Measurements from ENCODE around the gene TPP2. TPM values are rescaled to one million over a fixed set of nuclear protein-coding genes. Genes with fewer than 3 reads are reported as not detected.
A peak's percentile ranks its signal among the peaks of the same experiment; 100 is the strongest.

TPP2 gene
- polyA plus RNA-seq, 4 donors, result 10.5 to 39.8 (median 15.4) TPM

DNA sequence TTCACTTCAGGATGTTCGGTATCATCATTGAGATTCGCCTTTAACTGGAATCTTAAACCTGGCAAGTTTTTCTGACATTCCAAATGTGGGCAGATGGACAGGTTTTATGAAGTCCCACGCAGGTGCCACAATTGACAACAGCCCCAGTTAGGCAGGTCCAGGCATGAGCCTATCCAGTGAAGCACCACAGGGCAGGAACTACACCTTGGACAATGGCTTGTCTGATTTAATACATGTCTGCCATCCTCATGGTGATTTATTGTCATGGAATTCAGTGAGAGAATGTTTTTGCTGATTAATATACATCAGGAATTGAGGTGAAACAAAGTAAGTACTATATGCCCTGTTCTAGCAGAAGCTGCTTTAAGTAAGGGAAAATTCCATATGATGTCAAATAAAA lies 10.2 kb upstream of the TPP2 start:
- Histone ChIP-seq H3K27ac (ENCODE audit: low read depth in 1 of 3, low read length in 2 of 3) (no peak overlapping the region), H3K27me3 (ENCODE audit: control insufficient read depth in 3 of 3, insufficient read depth in 3 of 3, low read length in 3 of 3) (peaks cover 0 to 4% (median 0%) of the 10 kb centered on the region in 3 donors), H3K4me1 (ENCODE audit: control insufficient read depth in 3 of 3, insufficient read depth in 2 of 3, low read depth in 1 of 3, low read length in 2 of 3) (no peaks in the 10 kb centered on the region), H3K36me3 (ENCODE audit: control insufficient read depth in 3 of 3, insufficient read depth in 2 of 3, low read depth in 1 of 3, low read length in 3 of 3) (no peaks in the 10 kb centered on the region), H3K4me3 (ENCODE audit: low read depth in 1 of 3, low read length in 3 of 3) (no peak overlapping the region), H3K9me3 (ENCODE audit: control insufficient read depth in 2 of 2, insufficient read depth in 1 of 2, low read depth in 1 of 2, low read length in 1 of 2) (no peaks in the 10 kb centered on the region)
- 86 to 93% (median 91%) methylated on average over 3 of the region's 3 CpGs for WGBS, 3 donors
- no peak for FAIRE-seq
- no peak for DNase-seq

- DNase-seq (no peak), FAIRE-seq (no peak)
- Histone ChIP-seq H3K27ac (ENCODE audit: low read depth in 1 of 3, low read length in 2 of 3) (no peak overlapping the region), H3K9me3 (ENCODE audit: control insufficient read depth in 2 of 2, insufficient read depth in 1 of 2, low read depth in 1 of 2, low read length in 1 of 2) (no peaks in the 10 kb centered on the region), H3K4me1 (ENCODE audit: control insufficient read depth in 3 of 3, insufficient read depth in 2 of 3, low read depth in 1 of 3, low read length in 2 of 3) (no peaks in the 10 kb centered on the region), H3K4me3 (ENCODE audit: low read depth in 1 of 3, low read length in 3 of 3) (no peak overlapping the region), H3K36me3 (ENCODE audit: control insufficient read depth in 3 of 3, insufficient read depth in 2 of 3, low read depth in 1 of 3, low read length in 3 of 3) (no peaks in the 10 kb centered on the region), H3K27me3 (ENCODE audit: control insufficient read depth in 3 of 3, insufficient read depth in 3 of 3, low read length in 3 of 3) (peaks cover 0 to under 1% (median 0%) of the 10 kb centered on the region in 3 donors)
- 54 to 69% (median 55%) methylated on average over 2 of the region's 2 CpGs for WGBS, 3 donors
Measured at GRCh38 chr13:102587916-102588315, 8.9 kb upstream of the TPP2 start.

DNA sequence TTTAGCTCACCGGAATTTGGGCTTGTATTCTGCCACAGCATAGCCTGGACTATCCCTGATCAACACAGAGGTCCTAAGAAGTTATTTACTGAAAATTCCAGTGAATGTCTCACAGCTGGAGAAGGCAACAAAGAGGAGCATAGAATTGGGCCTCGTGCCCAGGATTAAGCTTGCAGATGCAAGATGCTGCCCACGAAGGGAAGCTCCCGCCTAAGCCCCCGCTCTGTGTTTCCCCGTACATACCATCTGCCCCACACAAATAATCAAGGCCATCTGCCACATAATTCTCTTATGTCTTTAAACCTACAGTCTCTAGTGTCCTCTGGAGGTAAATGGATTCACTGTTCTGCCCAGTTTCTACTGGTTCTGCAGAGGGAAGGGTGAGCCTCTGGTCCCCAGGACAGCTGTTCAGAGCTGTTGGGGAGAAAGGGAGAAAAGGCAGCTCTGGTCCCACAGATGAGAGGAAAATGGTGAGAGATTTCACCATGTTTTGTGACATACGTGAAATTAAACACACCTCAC lies 7.4 kb upstream of the TPP2 start:
- Histone ChIP-seq H3K27me3 (ENCODE audit: control insufficient read depth in 3 of 3, insufficient read depth in 3 of 3, low read length in 3 of 3) (no peaks in the 10 kb centered on the region), H3K4me1 (ENCODE audit: control insufficient read depth in 3 of 3, insufficient read depth in 2 of 3, low read depth in 1 of 3, low read length in 2 of 3) (no peaks in the 10 kb centered on the region)

DNA sequence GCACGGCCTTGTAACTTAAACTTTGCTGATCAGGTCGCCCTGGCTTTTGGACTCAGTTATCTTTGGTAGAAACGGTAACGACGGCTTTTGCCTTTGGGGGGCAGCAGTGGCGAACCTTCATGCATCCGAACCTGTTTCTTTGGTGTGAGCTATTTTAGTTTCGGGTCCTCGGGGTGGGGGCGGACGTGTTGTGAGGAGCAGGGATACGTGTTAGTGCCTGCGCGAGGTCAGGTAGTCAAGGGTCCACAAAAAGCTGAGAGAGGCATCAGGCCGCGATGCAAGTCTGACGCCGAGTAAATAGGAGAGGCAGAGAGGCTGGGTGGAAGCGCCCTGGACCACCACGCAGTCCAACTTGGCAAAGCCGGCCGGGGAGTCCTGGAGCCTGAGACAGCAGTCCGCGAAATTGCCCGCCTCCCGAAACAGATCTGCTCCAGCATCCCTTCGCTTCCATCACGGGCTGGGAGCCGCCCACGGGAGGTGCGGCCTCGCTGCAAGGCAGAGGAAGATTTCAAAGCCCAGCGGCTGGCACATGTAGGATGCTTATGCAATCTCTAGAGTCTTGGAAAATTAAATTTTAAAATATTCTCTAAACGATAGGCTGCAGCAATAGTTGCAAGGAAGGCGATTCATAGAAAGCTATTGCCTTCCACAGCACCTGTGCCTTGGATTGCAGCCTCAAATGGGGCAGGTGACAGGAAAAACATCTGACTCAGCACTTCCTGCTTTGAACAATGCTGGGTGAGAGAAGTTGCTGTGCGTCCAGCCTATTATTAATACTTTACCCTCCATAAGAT lies 4.6 kb upstream of the TPP2 start:
- Histone ChIP-seq H3K36me3 (ENCODE audit: control insufficient read depth in 3 of 3, insufficient read depth in 2 of 3, low read depth in 1 of 3, low read length in 3 of 3) (no peaks in the 10 kb centered on the region), H3K27ac (ENCODE audit: low read depth in 1 of 3, low read length in 2 of 3) (peak overlapping the region; percentile 36 to 85 (median 41)), H3K9me3 (ENCODE audit: control insufficient read depth in 2 of 2, insufficient read depth in 1 of 2, low read depth in 1 of 2, low read length in 1 of 2) (no peaks in the 10 kb centered on the region), H3K27me3 (ENCODE audit: control insufficient read depth in 3 of 3, insufficient read depth in 3 of 3, low read length in 3 of 3) (no peaks in the 10 kb centered on the region), H3K4me3 (ENCODE audit: low read depth in 1 of 3, low read length in 3 of 3) (peak overlapping the region; percentile 38 to 78 (median 65)), H3K4me1 (ENCODE audit: control insufficient read depth in 3 of 3, insufficient read depth in 2 of 3, low read depth in 1 of 3, low read length in 2 of 3) (no peaks in the 10 kb centered on the region)
- 0 to 1% (median 1%) methylated on average over 36 of the region's 36 CpGs for WGBS, 3 donors
- DNase-seq (peak; percentile 73 to 75), FAIRE-seq (no peak)

More for the DNA sequence above, 7.4 kb upstream of the TPP2 start:
- H3K36me3 ChIP-seq (ENCODE audit: control insufficient read depth in 3 of 3, insufficient read depth in 2 of 3, low read depth in 1 of 3, low read length in 3 of 3), result no peaks in the 10 kb centered on the region
- no peaks in the 10 kb centered on the region for H3K9me3 ChIP-seq (ENCODE audit: control insufficient read depth in 2 of 2, insufficient read depth in 1 of 2, low read depth in 1 of 2, low read length in 1 of 2)
- 66 to 90% (median 83%) methylated on average over 7 of the region's 7 CpGs for WGBS, 3 donors
- DNase-seq (no peak), FAIRE-seq (no peak)
- H3K27ac ChIP-seq (ENCODE audit: low read depth in 1 of 3, low read length in 2 of 3), result no peak overlapping the region
- no peak overlapping the region for H3K4me3 ChIP-seq (ENCODE audit: low read depth in 1 of 3, low read length in 3 of 3)

DNA sequence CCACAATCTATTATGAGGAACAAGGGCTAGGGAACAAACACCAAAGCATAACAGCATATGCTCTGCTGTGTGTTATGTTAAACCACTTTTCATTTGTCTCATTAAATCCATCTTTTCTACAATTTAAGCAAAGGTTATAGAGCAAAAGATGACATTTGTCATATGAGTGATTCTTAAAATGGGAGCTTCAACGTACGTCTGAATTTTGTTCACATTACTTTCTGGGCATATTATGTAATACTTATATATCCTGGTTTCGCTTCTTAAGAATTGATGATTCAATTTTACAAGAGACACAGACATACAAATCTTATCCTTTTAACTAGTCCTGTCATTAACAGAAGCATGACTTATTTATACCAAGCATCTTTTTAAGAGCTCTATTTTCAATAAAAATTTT lies 3.3 kb upstream of the TPP2 start:
- WGBS, 3 donors, result 77 to 83% (median 82%) methylated on average over 3 of the region's 3 CpGs
- no peak overlapping the region for H3K27ac ChIP-seq (ENCODE audit: low read depth in 1 of 3, low read length in 2 of 3)
- FAIRE-seq (no peak), DNase-seq (no peak)
- no peak overlapping the region for H3K4me3 ChIP-seq (ENCODE audit: low read depth in 1 of 3, low read length in 3 of 3)
- no peaks in the 10 kb centered on the region for H3K27me3 ChIP-seq (ENCODE audit: control insufficient read depth in 3 of 3, insufficient read depth in 3 of 3, low read length in 3 of 3)
- H3K36me3 ChIP-seq (ENCODE audit: control insufficient read depth in 3 of 3, insufficient read depth in 2 of 3, low read depth in 1 of 3, low read length in 3 of 3), result no peaks in the 10 kb centered on the region
- no peaks in the 10 kb centered on the region for H3K4me1 ChIP-seq (ENCODE audit: control insufficient read depth in 3 of 3, insufficient read depth in 2 of 3, low read depth in 1 of 3, low read length in 2 of 3)
- H3K9me3 ChIP-seq (ENCODE audit: control insufficient read depth in 2 of 2, insufficient read depth in 1 of 2, low read depth in 1 of 2, low read length in 1 of 2), result no peaks in the 10 kb centered on the region

GRCh38 chr13:102597029-102597961 lies 509 bp downstream of the TPP2 start:
- peaks cover 0 to 2% (median 0%) of the 10 kb centered on the region in 3 donors for H3K36me3 ChIP-seq (ENCODE audit: control insufficient read depth in 3 of 3, insufficient read depth in 2 of 3, low read depth in 1 of 3, low read length in 3 of 3)
- H3K27ac ChIP-seq (ENCODE audit: low read depth in 1 of 3, low read length in 2 of 3), result peak overlapping the region; percentile 66 to 92 (median 89)
- H3K27me3 ChIP-seq (ENCODE audit: control insufficient read depth in 3 of 3, insufficient read depth in 3 of 3, low read length in 3 of 3), result no peaks in the 10 kb centered on the region
- peak overlapping the region; percentile 69 to 99 (median 92) for H3K4me3 ChIP-seq (ENCODE audit: low read depth in 1 of 3, low read length in 3 of 3)
- WGBS, 3 donors, result 0 to 1% (median 1%) methylated on average over 50 to 67 of the region's 67 CpGs
- peak; percentile 13 to 55 for DNase-seq
- H3K4me1 ChIP-seq (ENCODE audit: control insufficient read depth in 3 of 3, insufficient read depth in 2 of 3, low read depth in 1 of 3, low read length in 2 of 3), result peaks cover 2 to 12% (median 2%) of the 10 kb centered on the region in 3 donors
- no peak for FAIRE-seq
- no peaks in the 10 kb centered on the region for H3K9me3 ChIP-seq (ENCODE audit: control insufficient read depth in 2 of 2, insufficient read depth in 1 of 2, low read depth in 1 of 2, low read length in 1 of 2)

- no peak overlapping the region for H3K27ac ChIP-seq (ENCODE audit: low read depth in 1 of 3, low read length in 2 of 3)
- peaks cover 0 to 2% (median 0%) of the 10 kb centered on the region in 3 donors for H3K36me3 ChIP-seq (ENCODE audit: control insufficient read depth in 3 of 3, insufficient read depth in 2 of 3, low read depth in 1 of 3, low read length in 3 of 3)
- H3K4me1 ChIP-seq (ENCODE audit: control insufficient read depth in 3 of 3, insufficient read depth in 2 of 3, low read depth in 1 of 3, low read length in 2 of 3), result peaks cover 2 to 12% (median 2%) of the 10 kb centered on the region in 3 donors
- 1 to 3% (median 2%) methylated on average over 6 of the region's 6 CpGs for WGBS, 3 donors
- DNase-seq (peak; percentile 12 to 16), FAIRE-seq (no peak)
- no peaks in the 10 kb centered on the region for H3K9me3 ChIP-seq (ENCODE audit: control insufficient read depth in 2 of 2, insufficient read depth in 1 of 2, low read depth in 1 of 2, low read length in 1 of 2)
- H3K27me3 ChIP-seq (ENCODE audit: control insufficient read depth in 3 of 3, insufficient read depth in 3 of 3, low read length in 3 of 3), result no peaks in the 10 kb centered on the region
- peak overlapping the region in 2 of 3 donors; percentile 35 to 69 for H3K4me3 ChIP-seq (ENCODE audit: low read depth in 1 of 3, low read length in 3 of 3)
Measured at GRCh38 chr13:102598061-102598460, 1.3 kb downstream of the TPP2 start.

DNA sequence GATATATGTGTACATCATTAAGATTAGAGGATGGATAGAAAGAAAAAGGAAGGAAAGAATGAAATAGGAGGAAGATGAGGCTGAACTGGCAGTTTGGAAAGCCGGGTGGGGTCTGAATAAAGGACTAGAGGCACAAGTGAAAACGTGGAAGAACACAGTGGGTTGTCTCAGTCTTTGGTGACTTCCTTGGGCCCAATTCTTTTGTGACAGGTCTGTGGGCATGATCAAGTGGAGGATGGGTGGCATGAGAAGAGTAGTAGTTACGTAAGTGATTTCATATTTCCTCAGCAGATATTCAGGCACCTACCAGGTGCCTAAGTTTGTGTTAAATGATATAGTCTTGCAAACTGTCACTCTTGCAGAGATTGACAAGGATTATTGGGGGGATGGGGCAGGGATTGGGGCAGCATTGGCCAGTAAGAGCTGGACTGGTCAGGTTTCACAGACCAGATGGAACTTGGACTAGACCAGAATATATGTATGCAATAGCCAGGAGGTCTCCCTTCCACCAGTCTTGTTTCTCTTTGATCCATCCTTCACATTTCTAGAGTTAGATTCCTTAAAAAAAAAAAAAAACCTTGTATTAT lies 2.7 kb downstream of the TPP2 start:
- Histone ChIP-seq H3K27me3 (ENCODE audit: control insufficient read depth in 3 of 3, insufficient read depth in 3 of 3, low read length in 3 of 3) (no peaks in the 10 kb centered on the region), H3K27ac (ENCODE audit: low read depth in 1 of 3, low read length in 2 of 3) (no peak overlapping the region), H3K9me3 (ENCODE audit: control insufficient read depth in 2 of 2, insufficient read depth in 1 of 2, low read depth in 1 of 2, low read length in 1 of 2) (no peaks in the 10 kb centered on the region), H3K4me1 (ENCODE audit: control insufficient read depth in 3 of 3, insufficient read depth in 2 of 3, low read depth in 1 of 3, low read length in 2 of 3) (peaks cover 2 to 12% (median 2%) of the 10 kb centered on the region in 3 donors), H3K4me3 (ENCODE audit: low read depth in 1 of 3, low read length in 3 of 3) (no peak overlapping the region), H3K36me3 (ENCODE audit: control insufficient read depth in 3 of 3, insufficient read depth in 2 of 3, low read depth in 1 of 3, low read length in 3 of 3) (peaks cover 0 to 2% (median 0%) of the 10 kb centered on the region in 3 donors)
- no peak for FAIRE-seq
- no peak for DNase-seq
- WGBS, 3 donors, result 59 to 67% (median 64%) methylated on average over 3 of the region's 3 CpGs

Data from small intestine (tissue), 7 donors.